Measurements from ENCODE around the gene SOX14.
A peak's percentile ranks its signal among the peaks of the same experiment; 100 is the strongest.

Gene SOX14

GRCh38 chr3:137765310-137766033 is 1.4 kb downstream of the SOX14 start:
- H2BK120ac ChIP-seq (ENCODE audit: low read depth, low read length) = no peak overlapping the region
- no peak overlapping the region for H3K4ac ChIP-seq (ENCODE audit: low read length)
- H3K4me1 ChIP-seq (ENCODE audit: control insufficient read depth in 2 of 2, insufficient read depth in 1 of 2, low read depth in 1 of 2, low read length in 2 of 2) = peaks cover 5 to 51% of the 10 kb centered on the region in 2 donors
- H3K4me3 ChIP-seq (ENCODE audit: low read length in 2 of 2) = no peak overlapping the region
- H4K91ac ChIP-seq (ENCODE audit: low read depth, low read length, poor library complexity) = no peak overlapping the region
- WGBS, 2 donors (ENCODE audit: extremely low coverage in 2 of 2, insufficient read length in 2 of 2, insufficient replicate concordance in 1 of 2) = no CpG with 5 or more reads among the region's 27 CpGs
- H4K8ac ChIP-seq (ENCODE audit: low read depth, low read length) = no peak overlapping the region
- peak overlapping the region; percentile 42 for H2BK5ac ChIP-seq (ENCODE audit: low read length)
- H2BK15ac ChIP-seq (ENCODE audit: low read length) = no peak overlapping the region
- peak overlapping the region; percentile 78 for H3K9ac ChIP-seq (ENCODE audit: low read depth, low read length, poor library complexity)
- no peak overlapping the region for H2BK12ac ChIP-seq (ENCODE audit: low read length)
- peaks cover 62 to 100% (median 93%) of the 10 kb centered on the region in 3 experiments for H3K27me3 ChIP-seq (ENCODE audit: control insufficient read depth in 3 of 3, insufficient read depth in 3 of 3, low read depth in 1 of 3, low read length in 3 of 3)
- no peaks in the 10 kb centered on the region for H3K36me3 ChIP-seq (replicated peaks in 1 of 2; ENCODE audit: control insufficient read depth in 2 of 2, insufficient read depth in 2 of 2, low read length in 2 of 2)
- H3K4me2 ChIP-seq (ENCODE audit: insufficient read depth, low read length, poor library complexity, severe bottlenecking) = no peak overlapping the region
- peak overlapping the region; percentile 88 for H3K18ac ChIP-seq (ENCODE audit: low read length)
- no peaks in the 10 kb centered on the region for H3K9me3 ChIP-seq (replicated peaks in 1 of 2; ENCODE audit: control insufficient read depth in 2 of 2, insufficient read depth in 1 of 2, low read depth in 1 of 2, low read length in 2 of 2)
- no peak for DNase-seq (ENCODE audit: low spot score)
- no peaks in the 10 kb centered on the region for H3K79me1 ChIP-seq (ENCODE audit: low read depth, low read length)
- H3K14ac ChIP-seq (ENCODE audit: low read length) = no peak overlapping the region
- peak overlapping the region; percentile 21 for H3K23ac ChIP-seq (ENCODE audit: low read depth, low read length, poor library complexity)
- no peak overlapping the region for H3K27ac ChIP-seq (replicated peaks; ENCODE audit: low read length)
- no peak overlapping the region for H2AFZ ChIP-seq (ENCODE audit: low read length)
- H2AK5ac ChIP-seq (ENCODE audit: low read depth, low read length) = peak overlapping the region; percentile 68

- Histone ChIP-seq H3K4me3 (ENCODE audit: low read length in 2 of 2) (no peak overlapping the region), H2BK5ac (ENCODE audit: low read length) (no peak overlapping the region), H3K9ac (ENCODE audit: low read depth, low read length, poor library complexity) (peak overlapping the region; percentile 30), H3K36me3 (replicated peaks in 1 of 2; ENCODE audit: control insufficient read depth in 2 of 2, insufficient read depth in 2 of 2, low read length in 2 of 2) (no peaks in the 10 kb centered on the region), H3K4ac (ENCODE audit: low read length) (no peak overlapping the region), H3K27ac (replicated peaks; ENCODE audit: low read length) (no peak overlapping the region), H3K9me3 (replicated peaks in 1 of 2; ENCODE audit: control insufficient read depth in 2 of 2, insufficient read depth in 1 of 2, low read depth in 1 of 2, low read length in 2 of 2) (no peaks in the 10 kb centered on the region), H3K14ac (ENCODE audit: low read length) (no peak overlapping the region), H2BK12ac (ENCODE audit: low read length) (no peak overlapping the region), H2AFZ (ENCODE audit: low read length) (no peak overlapping the region), H3K4me2 (ENCODE audit: insufficient read depth, low read length, poor library complexity, severe bottlenecking) (peak overlapping the region; percentile 47), H4K8ac (ENCODE audit: low read depth, low read length) (no peak overlapping the region), H2BK15ac (ENCODE audit: low read length) (no peak overlapping the region), H4K91ac (ENCODE audit: low read depth, low read length, poor library complexity) (no peak overlapping the region), H3K79me1 (ENCODE audit: low read depth, low read length) (no peaks in the 10 kb centered on the region), H3K4me1 (ENCODE audit: control insufficient read depth in 2 of 2, insufficient read depth in 1 of 2, low read depth in 1 of 2, low read length in 2 of 2) (peaks cover 5 to 47% of the 10 kb centered on the region in 2 donors), H3K18ac (ENCODE audit: low read length) (no peak overlapping the region), H3K27me3 (ENCODE audit: control insufficient read depth in 3 of 3, insufficient read depth in 3 of 3, low read depth in 1 of 3, low read length in 3 of 3) (peaks cover 64 to 100% (median 93%) of the 10 kb centered on the region in 3 experiments), H3K23ac (ENCODE audit: low read depth, low read length, poor library complexity) (peak overlapping the region; percentile 12), H2AK5ac (ENCODE audit: low read depth, low read length) (no peak overlapping the region), H2BK120ac (ENCODE audit: low read depth, low read length) (no peak overlapping the region)
- DNase-seq (ENCODE audit: low spot score) = no peak
- no CpG with 5 or more reads among the region's 21 CpGs for WGBS, 2 donors (ENCODE audit: extremely low coverage in 2 of 2, insufficient read length in 2 of 2, insufficient replicate concordance in 1 of 2)
These were observed 2.1 kb downstream of the SOX14 start for GRCh38 chr3:137766041-137766875.

GRCh38 chr3:137766876-137767537 is 2.9 kb downstream of the SOX14 start:
- Histone ChIP-seq H3K27ac (replicated peaks; ENCODE audit: low read length) (no peak overlapping the region), H3K9me3 (replicated peaks in 1 of 2; ENCODE audit: control insufficient read depth in 2 of 2, insufficient read depth in 1 of 2, low read depth in 1 of 2, low read length in 2 of 2) (no peaks in the 10 kb centered on the region), H3K4me3 (ENCODE audit: low read length in 2 of 2) (no peak overlapping the region), H3K36me3 (replicated peaks in 1 of 2; ENCODE audit: control insufficient read depth in 2 of 2, insufficient read depth in 2 of 2, low read length in 2 of 2) (no peaks in the 10 kb centered on the region), H3K18ac (ENCODE audit: low read length) (peak overlapping the region; percentile 27), H3K9ac (ENCODE audit: low read depth, low read length, poor library complexity) (no peak overlapping the region), H4K91ac (ENCODE audit: low read depth, low read length, poor library complexity) (no peak overlapping the region), H3K4me1 (ENCODE audit: control insufficient read depth in 2 of 2, insufficient read depth in 1 of 2, low read depth in 1 of 2, low read length in 2 of 2) (peaks cover 5 to 45% of the 10 kb centered on the region in 2 donors), H3K14ac (ENCODE audit: low read length) (no peak overlapping the region), H2BK12ac (ENCODE audit: low read length) (no peak overlapping the region), H2BK15ac (ENCODE audit: low read length) (no peak overlapping the region), H3K23ac (ENCODE audit: low read depth, low read length, poor library complexity) (no peak overlapping the region), H2AK5ac (ENCODE audit: low read depth, low read length) (no peak overlapping the region), H3K27me3 (ENCODE audit: control insufficient read depth in 3 of 3, insufficient read depth in 3 of 3, low read depth in 1 of 3, low read length in 3 of 3) (peaks cover 64 to 100% (median 93%) of the 10 kb centered on the region in 3 experiments), H3K4me2 (ENCODE audit: insufficient read depth, low read length, poor library complexity, severe bottlenecking) (peak overlapping the region; percentile 47), H2BK120ac (ENCODE audit: low read depth, low read length) (no peak overlapping the region), H2BK5ac (ENCODE audit: low read length) (no peak overlapping the region), H3K4ac (ENCODE audit: low read length) (no peak overlapping the region), H3K79me1 (ENCODE audit: low read depth, low read length) (no peaks in the 10 kb centered on the region), H2AFZ (ENCODE audit: low read length) (no peak overlapping the region), H4K8ac (ENCODE audit: low read depth, low read length) (no peak overlapping the region)
- DNase-seq (ENCODE audit: low spot score) = no peak
- no CpG with 5 or more reads among the region's 22 CpGs for WGBS, 2 donors (ENCODE audit: extremely low coverage in 2 of 2, insufficient read length in 2 of 2, insufficient replicate concordance in 1 of 2)
